Right hindlimb (tissue), 1 donor: Measurements from ENCODE around the gene PRMT3.
"Not testable (repeated sequence)": the region's sequence is repeated elsewhere in the genome, so short reads cannot be mapped to it uniquely, and the experiment has no call there.

Experiments
- DNase-seq: peaks from one replicate; pipeline ENCODE4 v3.0.0-alpha.2; 2018

PRMT3 gene

DNA sequence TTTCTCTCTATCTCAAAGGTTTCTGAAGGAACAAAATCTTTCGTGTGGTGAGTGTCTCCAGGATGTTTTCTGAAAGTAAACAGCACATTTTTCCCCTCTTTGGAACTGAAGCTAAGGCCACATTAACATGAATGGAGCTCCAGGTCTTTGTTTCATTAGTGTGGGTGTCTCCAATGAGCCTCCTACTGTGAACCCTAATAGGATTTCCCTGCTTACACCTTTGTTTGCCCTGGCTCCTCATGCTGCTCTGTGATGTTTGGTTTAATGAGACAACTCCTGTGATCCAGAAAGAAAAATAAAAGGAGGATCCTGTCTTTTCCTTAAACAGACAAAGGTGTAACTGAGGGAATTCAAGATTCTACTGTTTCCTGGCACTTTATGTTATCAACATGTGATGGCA is 135.0 kb downstream of the PRMT3 start:
- DNase-seq = no peak

DNA sequence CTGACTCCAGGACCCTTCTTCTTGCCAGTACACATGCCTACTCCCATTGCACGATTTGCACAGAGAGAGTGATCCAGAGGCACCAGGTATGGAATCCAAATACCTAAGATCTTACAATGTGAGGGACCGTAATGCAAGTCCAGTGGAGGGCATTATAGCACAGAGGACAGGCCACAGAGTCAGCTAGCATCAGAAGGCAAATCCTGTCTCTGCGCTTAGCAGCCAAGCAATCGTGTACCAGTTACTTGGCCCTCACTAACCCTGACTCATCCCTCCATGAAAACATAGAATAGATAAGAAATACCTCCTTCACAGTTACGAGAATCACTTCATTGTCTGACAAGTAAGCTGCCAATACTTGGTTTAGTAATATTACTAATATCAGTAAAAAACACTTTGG is 142.2 kb downstream of the PRMT3 start:
- DNase-seq = no peak

DNA sequence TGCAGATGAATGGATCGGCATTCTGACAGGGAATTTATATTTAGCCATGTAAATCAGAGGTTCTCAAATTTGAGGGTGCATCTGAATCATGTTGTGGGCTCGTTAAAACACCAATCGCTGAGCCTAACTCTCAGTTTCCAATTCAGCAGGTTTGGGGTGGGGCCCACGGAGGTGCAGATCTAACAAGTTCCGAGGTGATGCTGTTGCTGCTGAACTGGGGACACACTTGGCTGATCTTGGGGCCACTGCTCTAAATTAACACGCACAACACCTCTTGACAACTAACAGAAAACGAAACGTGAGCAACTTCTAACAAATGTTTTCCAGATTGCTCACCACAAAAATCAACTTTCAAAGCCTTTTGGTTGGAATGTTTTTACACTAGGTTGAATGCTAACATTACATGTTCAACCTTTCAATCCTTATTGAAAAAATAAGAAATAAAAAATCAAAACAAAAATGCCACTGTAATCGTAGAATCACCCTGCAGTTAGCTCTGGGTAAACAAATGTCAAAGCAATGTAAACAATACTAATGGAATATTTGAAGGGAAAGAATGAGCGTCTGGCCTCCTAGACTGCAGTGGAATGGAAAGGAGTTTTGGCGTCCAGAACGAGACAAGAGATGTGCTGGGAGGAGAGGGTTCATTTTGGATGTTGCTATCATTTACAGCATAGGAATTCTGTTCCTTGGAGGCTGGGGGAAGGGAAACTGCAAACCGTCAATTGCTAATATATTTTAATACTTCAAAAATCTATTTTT is 143.6 kb downstream of the PRMT3 start:
- no peak for DNase-seq

DNA sequence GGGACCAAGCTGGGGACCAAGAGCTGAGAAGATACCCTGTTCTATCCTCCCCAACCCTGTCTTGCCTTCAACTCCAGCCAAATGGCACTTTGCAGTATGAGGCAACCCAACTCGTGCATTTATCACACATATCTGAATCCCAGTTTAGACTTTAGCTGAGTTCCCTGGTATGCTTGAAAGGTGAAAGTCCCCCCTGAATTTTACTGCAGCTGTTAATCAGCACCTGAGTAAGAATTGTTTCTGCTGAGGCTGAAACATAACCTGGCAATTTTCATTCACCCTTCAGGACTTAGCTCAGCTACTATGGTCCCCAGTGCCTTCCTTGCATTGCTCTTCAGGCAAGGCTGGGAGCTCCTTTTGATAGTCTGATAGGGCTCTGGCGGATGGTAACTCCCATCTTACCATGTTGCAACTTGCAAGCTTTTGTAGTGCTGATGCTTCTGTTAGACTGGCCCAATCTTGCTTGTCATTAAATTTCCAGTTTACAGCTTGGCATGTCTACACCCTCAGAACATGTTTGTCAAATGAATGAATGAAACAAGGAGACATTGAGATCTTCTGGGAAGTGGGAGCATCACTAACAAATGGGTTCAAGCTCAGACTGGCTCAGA is 147.9 kb downstream of the PRMT3 start:
- DNase-seq = no peak

DNA sequence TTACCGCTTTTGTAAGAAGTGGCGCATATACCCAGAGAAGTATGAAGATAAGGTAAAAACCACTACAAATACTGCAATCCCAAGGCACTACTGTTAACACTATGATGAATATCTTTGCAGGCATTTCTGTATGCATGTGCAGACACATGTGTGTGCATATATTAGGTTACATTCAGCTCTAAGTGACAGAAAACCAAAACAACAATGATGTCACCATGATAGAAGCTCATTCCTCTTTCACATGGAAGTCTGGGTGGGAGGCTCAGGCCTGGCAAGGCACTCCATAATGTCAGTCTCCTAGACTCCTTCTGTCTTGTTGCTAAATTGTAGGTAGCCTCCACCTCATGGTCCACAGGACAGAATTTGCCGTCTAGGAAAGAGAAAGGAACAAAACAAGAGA is 148.8 kb downstream of the PRMT3 start:
- no peak for DNase-seq

DNA sequence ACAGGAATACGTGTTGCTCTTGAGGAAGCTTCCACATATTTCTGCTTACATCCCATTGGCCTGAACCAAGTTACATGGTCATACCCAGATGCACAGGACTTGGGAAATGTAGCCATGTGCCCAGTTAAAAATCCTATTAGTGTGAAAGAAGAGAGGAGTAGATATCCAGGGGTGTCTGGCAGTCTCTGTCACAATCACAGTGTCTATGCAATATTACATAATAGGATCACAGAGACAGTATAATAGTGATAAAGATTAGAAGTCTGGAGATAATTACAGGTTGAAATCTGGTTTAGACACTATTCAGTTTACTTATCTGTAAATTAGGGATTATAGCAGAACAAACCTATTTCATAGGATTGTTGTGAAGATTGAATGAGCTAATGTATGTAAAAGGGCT is 149.3 kb downstream of the PRMT3 start:
- DNase-seq = no peak

DNA sequence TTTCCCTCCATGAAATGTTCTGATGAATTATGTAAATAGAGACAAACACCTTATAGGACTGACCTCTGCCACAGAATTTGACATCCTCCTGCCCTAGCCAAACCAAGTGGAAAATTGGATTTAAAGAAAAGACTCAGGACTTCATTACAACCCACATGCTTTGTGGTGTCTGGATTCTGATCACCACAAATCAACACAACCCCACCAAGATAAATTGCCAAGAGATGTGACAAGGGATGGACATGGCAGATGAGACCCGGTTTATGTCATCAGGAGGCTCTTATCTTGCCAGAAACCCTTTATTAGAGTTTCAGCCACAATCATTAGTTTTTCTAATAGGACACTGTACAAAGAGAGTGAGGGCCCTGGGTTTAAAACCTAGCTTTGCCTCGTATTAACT is 154.0 kb downstream of the PRMT3 start:
- DNase-seq = no peak

DNA sequence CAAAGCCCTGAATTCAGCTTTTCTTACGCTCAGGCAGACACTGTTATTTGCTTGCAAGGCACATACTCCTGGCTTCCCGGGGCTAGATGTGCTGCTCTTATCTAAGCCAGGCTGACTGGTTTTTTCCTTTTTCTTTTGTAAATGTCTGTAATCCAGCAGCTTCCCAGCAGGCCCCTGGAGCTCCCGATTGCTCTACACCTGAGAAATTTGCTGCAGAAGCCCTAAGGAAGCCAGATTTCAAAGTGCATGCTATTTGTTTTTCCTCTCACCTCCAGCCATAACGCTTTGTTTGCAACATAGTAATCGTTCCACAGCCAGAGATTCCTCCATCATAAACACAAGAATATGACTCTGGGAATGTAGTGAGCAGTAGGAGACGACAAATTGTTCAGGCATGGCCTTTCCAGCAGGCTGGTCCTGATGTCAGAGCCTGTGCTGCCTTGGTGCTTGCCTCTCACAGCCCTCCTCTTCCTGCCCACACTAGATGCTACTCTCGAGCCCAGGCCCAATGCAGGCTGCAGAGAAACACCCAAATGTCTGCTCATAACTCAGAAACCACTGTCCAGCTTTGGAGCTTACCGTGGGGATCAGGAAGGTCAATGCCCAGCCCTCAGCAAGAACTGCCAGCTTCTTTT is 157.2 kb downstream of the PRMT3 start:
- DNase-seq = no peak

DNA sequence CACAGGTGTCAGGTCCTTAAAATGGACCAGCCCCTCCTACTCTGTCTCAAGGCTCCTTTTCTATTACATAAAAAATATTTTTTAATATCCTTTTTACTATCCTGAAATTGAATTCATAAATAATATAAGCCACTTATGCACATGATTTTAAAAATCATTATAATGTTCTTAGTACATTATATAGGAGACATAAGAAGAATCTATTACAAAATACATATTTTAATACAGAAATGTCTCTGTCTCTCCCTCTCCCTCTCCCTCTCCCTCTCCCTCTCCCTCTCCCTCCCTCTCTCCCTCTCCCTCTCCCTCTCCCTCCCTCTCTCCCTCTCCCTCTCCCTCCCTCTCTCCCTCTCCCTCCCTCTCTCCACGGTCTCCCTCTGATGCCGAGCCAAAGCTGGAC is 159.9 kb downstream of the PRMT3 start:
- no peak for DNase-seq

DNA sequence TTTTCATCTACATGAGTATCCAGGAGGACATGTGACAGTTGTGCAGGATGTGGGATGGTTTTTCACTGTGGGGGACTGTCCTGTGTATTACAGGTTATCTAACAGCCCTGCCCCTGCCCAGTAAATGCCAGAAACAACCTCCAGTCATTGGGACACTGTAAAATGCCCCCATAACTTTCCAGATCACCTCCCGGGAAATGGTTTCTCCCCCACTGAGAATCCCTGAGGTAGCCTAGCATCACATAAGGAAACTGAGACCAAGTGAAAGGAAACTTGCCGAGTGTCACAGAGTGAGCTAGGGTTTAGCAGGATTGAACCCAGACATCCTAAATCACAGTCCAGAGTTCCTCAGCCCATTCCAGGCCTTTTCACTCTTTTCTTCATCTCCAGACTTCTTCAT is 163.6 kb downstream of the PRMT3 start:
- DNase-seq = no peak

DNA sequence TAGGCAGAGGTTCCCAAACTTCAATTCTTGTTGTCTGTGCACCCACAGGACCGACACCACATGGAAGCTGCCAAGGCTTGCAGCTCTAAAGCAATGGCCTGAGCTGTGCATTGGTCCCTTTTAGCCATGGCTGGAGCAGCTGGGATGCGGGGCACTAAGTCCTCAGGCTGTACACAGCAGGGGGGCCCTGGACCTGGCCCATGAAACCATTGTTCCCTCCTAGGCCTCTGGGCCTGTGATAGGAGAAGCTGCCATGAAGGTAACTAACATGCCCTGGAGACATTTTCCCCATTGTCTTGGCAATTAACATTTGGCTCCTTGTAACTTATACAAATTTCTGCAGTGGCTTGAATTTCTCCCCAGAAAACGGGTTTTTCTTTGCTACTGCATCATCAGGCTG is 168.3 kb downstream of the PRMT3 start:
- no peak for DNase-seq

DNA sequence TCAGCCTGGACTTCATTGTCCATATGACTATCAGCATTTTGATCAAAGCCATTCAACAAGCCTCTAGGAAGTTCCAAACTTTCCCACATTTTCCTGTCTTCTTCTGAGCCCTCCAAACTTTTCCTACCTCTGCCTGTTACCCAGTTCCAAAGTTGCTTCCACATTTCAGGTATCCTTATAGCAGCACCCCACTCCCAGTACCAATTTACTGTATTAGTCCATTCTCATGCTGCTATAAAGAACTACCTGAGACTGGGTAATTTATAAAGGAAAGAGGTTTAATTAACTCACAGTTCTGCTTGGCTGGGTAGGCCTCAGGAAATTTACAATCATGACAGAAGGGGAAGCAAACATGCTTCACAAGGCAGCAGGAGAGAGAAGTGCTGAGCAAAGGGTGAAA is 168.9 kb downstream of the PRMT3 start:
- not testable (repeated sequence) for DNase-seq

DNA sequence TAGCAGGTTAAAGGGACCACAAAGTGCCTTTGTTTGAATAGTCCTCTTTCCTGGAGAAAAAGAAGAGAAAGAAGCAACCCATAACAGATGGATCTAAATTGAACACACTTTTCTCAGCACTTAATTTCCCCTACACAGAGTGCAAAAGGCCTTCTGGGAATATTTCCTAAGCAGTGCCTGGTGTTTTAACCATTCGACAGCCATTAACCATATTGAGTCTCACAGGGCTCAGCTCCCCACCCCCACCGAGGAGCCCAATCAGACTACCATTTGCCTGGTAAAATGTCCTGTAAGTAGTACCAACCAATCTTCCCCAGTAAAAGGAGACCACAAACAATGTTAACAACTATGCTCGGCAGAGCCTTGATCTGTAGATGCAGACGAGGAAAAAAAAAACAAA is 171.2 kb downstream of the PRMT3 start:
- DNase-seq = no peak
